Occipital lobe (tissue), 2 donors: Measurements from ENCODE around the gene BMX. TPM values are rescaled to one million over a fixed set of nuclear protein-coding genes. Genes with fewer than 3 reads are reported as not detected.
A peak's percentile ranks its signal among the peaks of the same experiment; 100 is the strongest.

Source experiments
- DNase-seq: peaks from one replicate; lab custom pipeline; 2025; lab: John Stamatoyannopoulos, UW
- total RNA-seq: library from RNA; depleted of rRNA; stranded (reverse); fragments of >200 nt; gene quantifications from one replicate; pipeline ENCODE4 v1.2.3, GENCODE V29; 2014

The BMX gene
- 1.2 TPM for total RNA-seq

DNA sequence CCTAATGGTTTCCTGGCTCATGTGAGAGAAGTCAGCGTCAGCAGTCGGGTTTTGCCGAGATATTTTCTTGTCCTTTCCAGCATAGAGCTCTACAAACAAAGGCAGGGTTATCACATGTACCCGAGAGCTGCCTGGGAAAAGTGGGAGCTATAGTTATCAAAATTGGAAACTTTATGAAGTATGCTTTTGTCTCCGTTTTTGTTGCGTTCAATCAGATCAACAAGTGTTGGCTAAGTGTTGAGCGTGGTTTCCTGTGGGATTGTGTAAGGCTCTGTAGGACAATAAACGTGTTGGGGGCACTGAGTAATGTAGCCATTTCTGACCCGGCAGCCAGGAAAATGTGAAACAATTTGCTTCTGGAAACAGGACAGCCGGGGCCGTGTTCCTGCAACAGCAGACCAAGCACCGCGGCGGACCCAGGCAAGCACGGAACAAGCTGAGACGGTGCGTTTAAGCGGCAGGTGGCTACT lies at the start of gene BMX:
TSS of gene BMX (plus strand) at position 311 of the 470 bp plus-strand sequence. CDS start 7,547 bp downstream, outside the sequence.
- DNase-seq = no peak

- DNase-seq = no peak
Measured at GRCh38 chrX:15451913-15452312, 48.7 kb upstream of the BMX start.

GRCh38 chrX:15464704-15465103 lies 35.9 kb upstream of the BMX start:
- no peak for DNase-seq

DNA sequence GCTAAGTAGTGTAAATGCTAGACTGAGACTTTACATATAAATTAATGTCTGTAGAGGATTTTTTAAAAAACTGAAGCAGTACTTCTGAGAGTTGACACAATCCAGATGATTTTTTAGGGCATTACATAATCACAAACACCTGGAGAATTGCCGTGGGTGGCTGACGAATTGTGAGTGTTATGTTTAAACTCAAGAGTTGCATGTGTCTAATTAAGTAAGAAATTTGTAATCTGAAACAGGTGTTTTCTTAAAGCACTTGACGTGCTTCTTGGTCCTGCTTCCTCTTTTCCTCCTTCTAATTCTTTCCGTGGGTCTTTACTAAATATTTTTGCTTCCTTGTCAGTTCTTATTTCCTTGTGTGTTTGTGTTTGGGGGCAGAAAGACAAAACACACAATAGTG lies 35.3 kb upstream of the BMX start:
- DNase-seq = no peak

DNA sequence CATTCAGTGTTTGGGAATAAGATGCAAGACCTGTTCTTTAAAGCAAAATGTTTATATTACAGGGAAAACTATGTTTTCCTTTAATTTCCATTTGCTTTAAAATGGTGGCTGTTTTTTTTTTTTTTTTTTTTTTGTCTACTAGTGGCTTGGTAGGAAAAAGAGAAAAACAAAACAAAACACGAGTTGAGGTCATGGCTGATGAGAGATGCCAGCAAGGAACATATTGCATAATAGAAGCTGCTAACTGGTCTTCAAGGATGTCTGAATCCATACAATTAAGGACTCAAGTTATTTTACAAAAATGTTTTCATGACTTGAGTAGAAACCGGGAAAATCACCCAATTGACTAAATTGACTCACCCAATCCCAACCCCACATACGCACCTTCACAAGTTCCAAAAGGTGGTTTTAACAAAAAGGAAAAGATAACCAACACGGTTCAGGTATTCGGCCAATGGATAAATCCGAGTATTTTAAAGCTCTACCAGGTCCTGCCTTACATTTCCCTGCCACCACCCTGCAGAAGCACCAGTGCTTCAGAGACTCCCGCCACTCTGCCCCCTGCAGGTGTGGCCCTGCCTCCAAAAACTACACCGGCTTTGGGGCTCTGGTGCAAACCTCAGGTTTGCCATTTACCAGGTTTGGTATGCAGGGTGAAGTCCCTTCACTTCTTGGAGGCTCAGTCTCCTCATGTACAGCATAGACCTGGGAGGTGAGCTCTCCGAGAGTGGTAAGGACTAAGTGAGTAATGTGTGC lies 34.5 kb upstream of the BMX start:
- no peak for DNase-seq

GRCh38 chrX:15468036-15468435 lies 32.6 kb upstream of the BMX start:
- DNase-seq = no peak

- DNase-seq = no peak
Measured at GRCh38 chrX:15469613-15470012, 31.0 kb upstream of the BMX start.

DNA sequence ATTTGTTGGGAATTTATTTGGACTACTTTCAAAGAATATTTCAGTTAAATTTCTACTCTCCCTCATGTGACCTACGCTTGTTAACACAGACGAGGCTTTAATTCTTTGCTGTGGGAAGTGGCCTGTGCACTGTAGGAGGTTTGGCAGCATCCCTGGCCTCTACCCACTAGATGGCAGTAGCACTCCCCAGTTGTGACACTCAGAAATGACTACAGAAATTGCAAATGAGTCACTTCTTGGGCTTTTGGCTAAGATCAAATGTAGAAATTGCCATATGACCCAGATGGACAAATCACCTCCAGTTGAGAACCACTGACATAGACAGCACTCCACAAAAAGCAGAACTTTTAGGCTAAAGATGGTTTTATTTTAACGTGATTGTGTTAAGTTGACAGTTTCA lies 29.6 kb upstream of the BMX start:
- DNase-seq = peak; percentile 5

DNA sequence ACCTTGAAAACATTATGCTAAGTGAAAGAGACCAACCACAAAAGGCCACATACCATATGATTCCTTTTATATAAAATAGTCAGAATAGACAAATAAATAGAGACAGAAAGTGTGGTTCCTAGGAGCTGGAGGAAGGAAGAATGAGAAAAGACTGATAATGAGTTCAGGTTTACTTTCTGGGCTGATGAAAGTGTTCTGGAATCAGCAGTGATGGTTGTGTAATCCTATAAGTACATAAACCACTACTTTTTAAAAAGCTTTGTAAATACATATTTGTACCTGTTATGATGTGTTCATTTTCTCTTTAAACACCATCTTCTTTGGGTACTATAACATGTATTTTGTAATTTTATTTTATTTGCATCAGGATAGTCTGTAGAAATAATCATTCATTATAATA lies 28.1 kb upstream of the BMX start:
- DNase-seq = no peak

GRCh38 chrX:15474028-15474427 lies 26.6 kb upstream of the BMX start:
- DNase-seq = no peak

DNA sequence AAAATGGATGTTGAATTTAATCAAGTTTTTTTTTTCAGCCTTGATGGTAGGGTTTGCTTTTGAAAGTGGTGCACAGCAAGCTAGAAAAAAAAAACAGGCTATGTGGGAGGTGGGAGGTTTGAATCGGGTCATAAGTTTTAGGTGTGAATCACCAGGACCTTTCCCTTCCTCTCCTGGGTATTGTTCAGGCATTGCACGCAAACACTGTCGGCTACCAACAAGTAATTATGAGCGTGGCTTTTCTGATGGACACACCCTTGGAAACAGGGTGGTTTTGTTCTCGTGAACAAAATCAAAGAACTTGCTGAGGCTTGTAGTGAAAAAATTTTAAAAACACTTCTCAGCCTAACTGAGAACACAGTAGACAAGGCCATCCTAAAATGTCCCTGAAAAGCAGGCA lies 25.6 kb upstream of the BMX start:
- DNase-seq = no peak

DNA sequence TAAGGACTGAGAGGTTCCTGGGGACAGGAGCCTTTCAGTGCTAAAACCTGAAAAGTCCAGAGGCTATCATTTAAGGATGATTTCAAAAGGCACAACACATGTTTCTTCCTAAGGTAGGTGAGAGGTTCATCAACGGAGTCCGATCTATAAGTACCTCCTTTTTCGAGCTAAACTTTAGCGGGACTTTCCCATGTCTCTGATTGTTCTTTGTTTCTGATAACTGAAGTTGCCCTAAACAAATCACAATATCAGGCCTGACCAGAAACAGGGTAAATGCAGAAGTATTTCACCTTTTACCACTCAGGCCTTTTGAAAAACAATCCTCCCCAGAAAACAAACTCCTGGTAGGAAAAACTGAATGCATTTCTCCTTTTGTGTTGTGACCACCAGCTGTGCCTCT lies 25.1 kb upstream of the BMX start:
- no peak for DNase-seq

- no peak for DNase-seq
Measured at GRCh38 chrX:15483891-15484290, 16.7 kb upstream of the BMX start.

- no peak for DNase-seq
Measured at GRCh38 chrX:15492469-15492868, 8.1 kb upstream of the BMX start.

GRCh38 chrX:15493118-15493962 lies 7.3 kb upstream of the BMX start, which contains the start of gene PIR:
TSS of gene PIR (minus strand) at chrX:15493333. CDS start at chrX:15491257, 2,076 bp downstream.
- DNase-seq = peak; percentile 78

DNA sequence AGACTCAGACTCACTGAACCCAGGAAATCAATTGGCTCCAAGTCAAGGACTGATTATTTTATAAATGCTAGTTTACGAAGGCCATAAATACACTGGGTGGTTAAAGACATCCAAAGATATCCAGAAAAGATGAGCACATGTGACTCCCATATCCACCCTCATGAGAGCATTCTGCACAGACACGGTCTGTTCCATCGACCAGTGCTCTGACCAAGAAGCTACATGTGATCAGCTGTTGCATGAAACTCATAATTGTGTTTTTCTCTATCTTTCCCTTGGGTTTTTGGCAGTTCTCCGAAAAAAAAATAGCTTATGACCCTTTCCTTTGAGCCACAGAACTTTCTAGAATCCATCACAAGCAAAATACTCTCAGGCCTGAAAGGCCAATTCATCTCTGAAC lies 4.8 kb upstream of the BMX start:
- DNase-seq = no peak

GRCh38 chrX:15496824-15497223 lies 3.8 kb upstream of the BMX start:
- no peak for DNase-seq

GRCh38 chrX:15497865-15498264 lies 2.7 kb upstream of the BMX start:
- no peak for DNase-seq

GRCh38 chrX:15498741-15499140 lies 1.9 kb upstream of the BMX start:
- DNase-seq = no peak

- DNase-seq = no peak
Measured at GRCh38 chrX:15499976-15500375, 631 bp upstream of the BMX start.

DNA sequence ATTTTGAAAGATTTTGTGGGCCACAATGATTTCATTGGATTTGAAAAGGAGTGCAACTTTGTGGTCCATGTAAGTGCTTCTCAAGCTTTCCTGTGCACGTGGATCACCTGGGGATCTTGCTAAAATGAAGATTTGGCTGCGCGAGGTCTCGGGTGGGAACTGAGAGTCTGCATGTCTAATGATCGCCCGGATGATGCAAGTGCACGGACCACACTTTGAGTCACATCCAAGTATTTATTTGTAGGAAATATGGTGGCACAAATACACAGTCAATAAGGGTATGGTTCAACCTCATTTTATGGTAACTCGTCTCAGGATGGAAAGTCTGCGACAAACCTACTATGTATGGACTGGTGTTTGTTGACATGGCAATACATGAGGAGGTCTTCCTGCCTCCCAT lies 899 bp downstream of the BMX start:
- no peak for DNase-seq

DNA sequence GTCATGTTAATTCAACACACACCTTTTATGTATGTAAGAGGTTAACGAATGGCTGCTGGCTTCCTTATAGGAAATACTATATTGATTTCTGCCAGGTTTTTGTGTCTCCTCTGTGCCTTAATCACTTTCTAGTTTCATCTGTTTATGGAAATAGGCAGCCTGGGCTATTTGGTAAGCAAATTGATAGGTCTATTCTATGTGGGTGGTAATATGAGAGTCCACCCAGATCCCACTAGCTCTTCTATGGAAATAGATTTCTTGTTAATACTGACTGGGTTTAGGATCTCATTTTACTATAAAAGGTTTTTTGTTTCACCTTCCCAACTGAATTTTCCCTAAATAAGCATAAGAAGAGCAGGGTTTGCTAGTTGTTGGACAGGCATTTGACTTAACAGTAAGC lies 4.1 kb downstream of the BMX start:
- no peak for DNase-seq

- no peak for DNase-seq
Measured at GRCh38 chrX:15505101-15505500, 4.5 kb downstream of the BMX start.
